K562 (cell line): Measurements from ENCODE around the gene WDPCP. TPM values are rescaled to one million over a fixed set of nuclear protein-coding genes. Genes with fewer than 3 reads are reported as not detected.

Experiments
- ATAC-seq: fragments of 200-7000 bp; cut with Tn5 transposase; 3 replicates; pipeline ENCODE4 v1.9.1; 2020; ENCODE audit warnings: moderate library complexity
- BruUV-seq: library from RNA; stranded (reverse); fragments of 400-500 nt; replicated peaks from 2 replicates; lab custom pipeline; 2021; lab: Mats Ljungman, UMichigan
- CTCF ChIA-PET: fragments of 300-600 bp; formaldehyde crosslinking; extraction: SDS; loops from one replicate; lab custom pipeline; 2021; ENCODE audit warnings: low intra/inter-chr PET ratio; lab: Yijun Ruan, JAX
- POLR2A ChIA-PET: fragments of 300-600, 350-650 bp; sonication (Branson Sonifier 250); formaldehyde crosslinking; extraction: SDS; loops from one replicate; lab custom pipeline; 2021; ENCODE audit warnings: antibody characterized with exemption, inconsistent platforms; lab: Yijun Ruan, JAX
- DNase-seq, 4 experiments: peaks; one replicate each; pipeline versions ENCODE4 v3.0.0 to v3.0.0-alpha.2; 2011 to 2018; ENCODE audit warnings: low spot score in 3 of 4, mixed read lengths in 3 of 4; ENCODE audit errors: extremely low read depth in 1 of 4
- FAIRE-seq: peaks from 2 replicates; lab custom pipeline; 2011; peaks lifted over from hg19 to GRCh38; lab: Jason Lieb, UNC
- H2AFZ ChIP-seq: 2 replicates; pipeline ENCODE4 v1.6.0; 2011; ENCODE audit warnings: low read depth, low read length, control low read depth, inconsistent platforms
- H3K27ac ChIP-seq: fragments of 200-600 bp; 3 replicates; pipeline ENCODE4 v1.8.0; 2011; ENCODE audit warnings: low read depth, mild to moderate bottlenecking, control low read depth, inconsistent platforms, low read length, moderate library complexity, mixed read lengths; ENCODE audit errors: extremely low read depth
- H3K27me3 ChIP-seq, 2 experiments: fragments of 300-600 bp in 1 of 2; 2 replicates in 1 of 2; 3 replicates in 1 of 2; pipeline versions ENCODE4 v1.6.0 to v1.8.0; 2011; ENCODE audit warnings: inconsistent platforms in 2 of 2, low read length in 2 of 2, mild to moderate bottlenecking in 1 of 2, mixed read lengths in 1 of 2, moderate library complexity in 1 of 2; ENCODE audit not compliant: control insufficient read depth in 2 of 2, insufficient read depth in 2 of 2
- H3K36me3 ChIP-seq: fragments of 300-600 bp; 3 replicates; pipeline ENCODE4 v1.8.0; 2011; ENCODE audit warnings: mild to moderate bottlenecking, low read length, inconsistent platforms; ENCODE audit not compliant: control insufficient read depth, insufficient read depth
- H3K4me1 ChIP-seq, 2 experiments: fragments of 200-600 bp in 1 of 2; replicated peaks in 1 of 2; 2 replicates in 1 of 2; 3 replicates in 1 of 2; pipeline versions ENCODE4 v1.5.1 to v1.8.0; 2011; ENCODE audit warnings: inconsistent platforms in 2 of 2, low read length in 2 of 2, mild to moderate bottlenecking in 1 of 2, mixed read lengths in 1 of 2, moderate library complexity in 1 of 2; ENCODE audit not compliant: control insufficient read depth in 2 of 2, insufficient read depth in 2 of 2
- H3K4me2 ChIP-seq: 2 replicates; pipeline ENCODE4 v1.6.1; 2011; ENCODE audit warnings: low read length, control low read depth, inconsistent platforms, mixed read lengths; ENCODE audit not compliant: insufficient read depth
- H3K4me3 ChIP-seq: fragments of 200-600 bp; sonication (generic), shearing (Covaris generic); 2 replicates; pipeline ENCODE4 v1.5.1; 2016; ENCODE audit warnings: control low read depth, inconsistent platforms
- H3K79me2 ChIP-seq: fragments of 200-600 bp; 3 replicates; pipeline ENCODE4 v1.8.0; 2011; ENCODE audit warnings: low read length, inconsistent platforms; ENCODE audit not compliant: control insufficient read depth, insufficient read depth
- H3K9ac ChIP-seq, 2 experiments: 2 replicates each; pipeline versions ENCODE4 v1.6.0 to v1.6.1; 2011; ENCODE audit warnings: low read depth in 2 of 2, low read length in 2 of 2, control low read depth in 1 of 2, inconsistent platforms in 1 of 2, mild to moderate bottlenecking in 1 of 2, mixed read lengths in 1 of 2; ENCODE audit not compliant: insufficient read depth in 1 of 2
- H3K9me1 ChIP-seq: one replicate; pipeline ENCODE4 v1.6.0; 2011; ENCODE audit warnings: inconsistent platforms, mild to moderate bottlenecking, low read length, moderate library complexity; ENCODE audit not compliant: control insufficient read depth, insufficient read depth
- H3K9me3 ChIP-seq: replicated peaks from 2 replicates; pipeline ENCODE4 v1.5.1; 2011; ENCODE audit warnings: low read depth, low read length, inconsistent platforms; ENCODE audit not compliant: control insufficient read depth, insufficient read depth
- H4K20me1 ChIP-seq: replicated peaks from 2 replicates; pipeline ENCODE4 v1.6.1; 2011; ENCODE audit warnings: low read length, inconsistent platforms, mixed read lengths; ENCODE audit not compliant: control insufficient read depth, insufficient read depth
- ARID2 ChIP-seq: fragments of 450-650 bp; IDR thresholded peaks from 2 replicates; pipeline ENCODE4 v1.6.1; 2017; ENCODE audit warnings: antibody characterized with exemption, mild to moderate bottlenecking
- CBFB ChIP-seq: sonication (generic); formaldehyde crosslinking; IDR thresholded peaks from 2 replicates; pipeline ENCODE4 v1.4.0; 2020; ENCODE audit warnings: mild to moderate bottlenecking, missing genetic modification reagents
- CCNT2 ChIP-seq: IDR thresholded peaks from 2 replicates; pipeline ENCODE4 v1.6.1; 2011; ENCODE audit warnings: borderline replicate concordance, low read depth, mild to moderate bottlenecking, moderate library complexity, mixed read lengths, low read length; ENCODE audit not compliant: insufficient read length; ENCODE audit errors: extremely low read depth
- CHD1 ChIP-seq: fragments of 200-600 bp; sonication (generic); IDR thresholded peaks from one replicate; pipeline ENCODE4 v1.6.1; 2012; ENCODE audit warnings: mild to moderate bottlenecking, moderate library complexity, low read length, inconsistent platforms
- DMBX1 ChIP-seq: fragments of 250-450 bp; sonication (Bioruptor Pico); IDR thresholded peaks from 2 replicates; pipeline ENCODE4 v1.8.0; 2022; ENCODE audit warnings: inconsistent platforms, mild to moderate bottlenecking, moderate library complexity, borderline replicate concordance
- HLTF ChIP-seq: fragments of 450-650 bp; IDR thresholded peaks from 2 replicates; pipeline ENCODE4 v1.6.1; 2016
- KAT8 ChIP-seq: fragments of 450-650 bp; IDR thresholded peaks from 2 replicates; pipeline ENCODE4 v1.6.1; 2016; ENCODE audit warnings: low read depth, mild to moderate bottlenecking
- RBM14 ChIP-seq: fragments of 200-400 bp; formaldehyde crosslinking; IDR thresholded peaks from 2 replicates; pipeline ENCODE4 v1.6.1; 2018; ENCODE audit warnings: low read depth, mild to moderate bottlenecking, low read length, moderate library complexity, borderline replicate concordance; ENCODE audit not compliant: insufficient read depth
- RBM17 ChIP-seq: fragments of 200-400 bp; formaldehyde crosslinking; IDR thresholded peaks from 2 replicates; pipeline ENCODE4 v1.6.1; 2017; ENCODE audit warnings: low read depth, mild to moderate bottlenecking, low read length, borderline replicate concordance
- RBM25 ChIP-seq: fragments of 200-400 bp; formaldehyde crosslinking; IDR thresholded peaks from 2 replicates; pipeline ENCODE4 v1.6.1; 2018; ENCODE audit warnings: low read length, low read depth, moderate library complexity; ENCODE audit not compliant: severe bottlenecking
- SPI1 ChIP-seq: IDR thresholded peaks from 2 replicates; pipeline ENCODE4 v1.6.1; 2011; ENCODE audit warnings: low read depth, low read length, control low read depth, borderline replicate concordance
- XRCC5 ChIP-seq: fragments of 200-400 bp; formaldehyde crosslinking; IDR thresholded peaks from 2 replicates; pipeline ENCODE4 v1.6.1; 2017; ENCODE audit warnings: low read depth, mild to moderate bottlenecking, low read length
- ZNF121 ChIP-seq: sonication (generic); formaldehyde crosslinking; conservative IDR thresholded peaks from 2 replicates; pipeline ENCODE4 v1.8.0; 2022; ENCODE audit warnings: missing genetic modification reagents
- ZNF165 ChIP-seq: fragments of 250-450 bp; sonication (Bioruptor Pico); IDR thresholded peaks from 2 replicates; pipeline ENCODE4 v1.4.0; 2020; ENCODE audit warnings: borderline replicate concordance
- ZNF217 ChIP-seq: sonication (generic); formaldehyde crosslinking; IDR thresholded peaks from 2 replicates; pipeline ENCODE4 v1.8.0; 2022; ENCODE audit warnings: mild to moderate bottlenecking, missing genetic modification reagents
- ZNF282 ChIP-seq: sonication (generic); formaldehyde crosslinking; IDR thresholded peaks from 2 replicates; pipeline ENCODE4 v1.8.1; 2023; ENCODE audit warnings: missing genetic modification reagents
- WGBS: fragments of 100-300 bp; shearing (Covaris generic); methylation state at CpG from one replicate; pipeline ENCODE4 v1.1.6; 2016; ENCODE audit warnings: low coverage, mixed read lengths; ENCODE audit not compliant: insufficient coverage; ENCODE audit errors: missing lambda C conversion rate; 5-methylcytosine and 5-hydroxymethylcytosine counted together
- in situ Hi-C: fragments of 300-500 bp; cut with MboI; formaldehyde crosslinking; loops from 4 replicates; pipeline ENCODE4 v1.15.0; 2018; ENCODE audit warnings: inconsistent platforms, mixed read lengths
- intact Hi-C: fragments of 100-400 bp; cut with micrococcal nuclease; formaldehyde crosslinking; loops from 2 replicates; pipeline ENCODE4 v1.14.2; 2022
- polyA plus RNA-seq, 8 experiments: library from polyadenylated mRNA; depleted of rRNA in 4 of 8; stranded (reverse) in 5 of 8; unstranded in 3 of 8; fragments of >200 nt; fragmentation: Nextera tagmentation in 2 of 8; fragmentation: Illumina TruSeq in 1 of 8; extraction: Ambion mirVana in 2 of 8; extraction: Trizol in 1 of 8; gene quantifications; 2 replicates each; pipeline versions ENCODE4 v1.2.1 to v1.2.3, GENCODE V29; 2011 to 2014; ENCODE audit warnings: inconsistent platforms in 1 of 8, missing spikeins in 1 of 8
- total RNA-seq, 7 experiments: library from RNA; depleted of rRNA in 6 of 7; stranded (reverse); fragments of >200 nt in 6 of 7; fragmentation: Illumina TruSeq in 2 of 7; extraction: Trizol in 2 of 7; gene quantifications; 2 replicates each; pipeline versions ENCODE4 v1.2.1 to v1.2.3, GENCODE V29; 2011 to 2021; ENCODE audit warnings: low replicate concordance in 1 of 7
- TF ChIP-seq, protein P1 (sequence below): fragments of 250-450 bp; sonication (Bioruptor Pico); IDR thresholded peaks from 2 replicates; pipeline ENCODE4 v1.6.1; 2021; ENCODE audit warnings: mild to moderate bottlenecking

The WDPCP gene
- total and polyA plus RNA-seq, 9 of the 15 experiments (the other 6 are each of a cell fraction or from before 2014, with no cell fraction given) = 1.4 to 6.4 (median 5.5) TPM

DNA sequence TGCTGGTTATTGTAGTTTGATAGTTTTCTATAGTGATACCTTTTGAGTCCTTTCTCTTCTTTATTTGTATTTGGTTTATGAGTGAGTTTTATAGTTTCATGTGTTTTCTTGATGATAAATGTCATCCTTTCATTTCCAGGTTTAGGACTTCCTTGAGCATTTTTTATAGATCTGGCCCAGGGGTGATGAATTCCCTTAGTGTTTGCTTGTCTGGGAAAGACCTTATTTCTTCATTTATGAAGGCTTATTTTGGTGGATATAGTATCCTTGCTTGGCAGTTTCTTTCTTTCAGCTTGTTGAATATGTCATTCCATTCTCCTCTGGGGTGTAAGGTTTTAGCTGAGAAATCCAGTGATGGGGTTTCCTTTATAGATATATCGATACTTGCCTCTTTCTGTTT, 483.8 kb downstream of the WDPCP start (continued):
- no peak for TF ChIP-seq ZNF121 (CRISPR knock-in tag)

DNA sequence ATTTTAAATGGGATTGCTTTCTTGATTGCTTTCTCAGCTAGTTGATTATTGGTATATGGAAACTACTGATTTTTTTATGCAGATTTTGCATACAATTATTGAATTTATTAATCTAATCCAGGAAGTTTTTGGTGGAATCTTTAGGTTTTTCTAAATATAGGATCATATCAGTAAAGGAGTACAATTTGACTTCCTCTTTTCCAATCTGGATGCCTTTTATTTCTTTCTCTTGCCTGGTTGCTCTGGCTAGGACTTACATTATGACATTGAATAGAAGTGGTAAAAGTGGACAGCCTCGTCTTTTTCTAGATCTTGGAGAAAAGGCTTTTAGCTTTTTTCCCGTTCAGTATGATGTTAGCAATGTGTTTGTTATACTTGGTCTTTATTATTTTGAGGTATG, 486.3 kb downstream of the WDPCP start:
- no peak overlapping the region for H3K4me3 ChIP-seq
- H3K27me3 ChIP-seq = peaks cover 0 to 5% of the 10 kb centered on the region in 2 experiments; a peak in 1 of 5 replicates
- in situ Hi-C loops (no loop called here), intact Hi-C loops (no loop called here)
- POLR2A ChIA-PET = no interaction called here
- no peaks in the 10 kb centered on the region; the same call in 1 of the 2 replicates for H3K9me3 ChIP-seq
- H3K9ac ChIP-seq = no peak overlapping the region
- H3K4me2 ChIP-seq = no peak overlapping the region
- no peaks in the 10 kb centered on the region for H3K79me2 ChIP-seq
- H3K4me1 ChIP-seq = no peaks in the 10 kb centered on the region
- H3K36me3 ChIP-seq = no peaks in the 10 kb centered on the region
- no peaks in the 10 kb centered on the region for H4K20me1 ChIP-seq
- DNase-seq (no peak), ATAC-seq (no peak), FAIRE-seq (no peak)
- WGBS = 0% methylated on average over 2 of the region's 2 CpGs
- TF ChIP-seq, protein P1, sequence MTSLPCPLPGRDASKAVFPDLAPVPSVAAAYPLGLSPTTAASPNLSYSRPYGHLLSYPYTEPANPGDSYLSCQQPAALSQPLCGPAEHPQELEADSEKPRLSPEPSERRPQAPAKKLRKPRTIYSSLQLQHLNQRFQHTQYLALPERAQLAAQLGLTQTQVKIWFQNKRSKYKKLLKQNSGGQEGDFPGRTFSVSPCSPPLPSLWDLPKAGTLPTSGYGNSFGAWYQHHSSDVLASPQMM (CRISPR knock-in tag) = no peak
- TF ChIP-seq SPI1 = peak; percentile 58; the same call in 1 of the 2 replicates
- no peaks in the 10 kb centered on the region for H3K9me1 ChIP-seq
- CTCF ChIA-PET = no interaction called here
- H2AFZ ChIP-seq = no peak overlapping the region
- BruUV-seq = no TSS peak
- no peak overlapping the region for H3K27ac ChIP-seq

DNA sequence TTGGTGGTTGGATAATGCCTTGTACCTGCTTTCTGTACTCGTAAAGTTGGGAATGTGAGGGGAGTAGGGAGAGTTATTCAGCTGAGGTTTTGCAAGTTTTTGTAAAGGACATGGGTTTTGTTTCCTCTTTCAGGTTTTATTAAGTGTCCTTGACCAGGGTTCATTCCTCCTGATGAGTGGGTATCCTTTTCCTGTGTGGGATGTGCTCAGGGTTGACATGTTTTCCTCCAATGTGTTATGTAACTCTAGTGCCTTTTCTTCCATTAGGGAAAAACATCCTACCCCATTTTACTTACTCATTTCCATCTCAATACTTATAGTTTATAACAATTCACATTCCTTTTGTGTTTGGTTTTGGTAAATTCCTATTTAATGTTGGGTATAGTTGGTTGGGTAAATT, 489.2 kb downstream of the WDPCP start:
- H3K79me2 ChIP-seq = no peaks in the 10 kb centered on the region
- 5% methylated on average over 1 of the region's 1 CpG for WGBS
- in situ Hi-C loops = no loop called here
- no peaks in the 10 kb centered on the region for H3K36me3 ChIP-seq
- H3K4me3 ChIP-seq = no peak overlapping the region
- no peaks in the 10 kb centered on the region for H3K4me1 ChIP-seq
- POLR2A ChIA-PET = no interaction called here
- CTCF ChIA-PET = no interaction called here
- no peak overlapping the region for H3K9ac ChIP-seq
- no peaks in the 10 kb centered on the region for H3K9me1 ChIP-seq
- H3K9me3 ChIP-seq = no peaks in the 10 kb centered on the region
- no peak overlapping the region for H3K4me2 ChIP-seq
- H4K20me1 ChIP-seq = no peaks in the 10 kb centered on the region
- no peak overlapping the region for H3K27ac ChIP-seq
- FAIRE-seq (no peak), ATAC-seq (no peak), DNase-seq (no peak)
- BruUV-seq = no TSS peak
- intact Hi-C loops = no loop called here
- H2AFZ ChIP-seq = no peak overlapping the region
- no peaks in the 10 kb centered on the region for H3K27me3 ChIP-seq
- no peak for TF ChIP-seq RBM14
- TF ChIP-seq HLTF = no peak
- no peak for TF ChIP-seq ARID2
- TF ChIP-seq RBM17 = no peak
- TF ChIP-seq XRCC5 = no peak
- TF ChIP-seq RBM25 = no peak
- TF ChIP-seq CBFB (CRISPR knock-in tag) = no peak
- no peak for TF ChIP-seq ZNF282 (CRISPR knock-in tag)
- no peak for TF ChIP-seq CCNT2
- no peak for TF ChIP-seq ZNF165 (CRISPR knock-in tag)
- no peak for TF ChIP-seq DMBX1 (CRISPR knock-in tag)
- TF ChIP-seq KAT8 = no peak
- TF ChIP-seq CHD1 = no peak
- no peak for TF ChIP-seq ZNF217
